Prostate gland (tissue), 2 donors: ENCODE measurements around the gene SIPA1L2. TPM values are rescaled to one million over a fixed set of nuclear protein-coding genes. Genes with fewer than 3 reads are reported as not detected.

Experiments
- DNase-seq: peaks from one replicate; pipeline ENCODE4 v3.0.0-alpha.2; 2019; ENCODE audit warnings: low spot score
- H3K27ac ChIP-seq, 2 donors: fragments of 200-600 bp; sonication (generic); 2 replicates each; pipeline ENCODE4 v1.5.1; 2017 to 2019
- H3K27me3 ChIP-seq: fragments of 200-600 bp; sonication (generic); replicated peaks from 2 replicates; pipeline ENCODE4 v1.5.1; 2019; ENCODE audit not compliant: insufficient read depth
- H3K36me3 ChIP-seq, 2 donors: fragments of 200-600 bp; sonication (generic); 1 replicate in 1 of 2; 2 replicates in 1 of 2; pipeline versions ENCODE4 v1.5.1 to v1.8.1; 2017 to 2019
- H3K4me1 ChIP-seq: fragments of 200-600 bp; sonication (generic); replicated peaks from 2 replicates; pipeline ENCODE4 v1.5.1; 2019
- H3K4me3 ChIP-seq, 2 donors: fragments of 200-600 bp; sonication (generic); 2 replicates each; pipeline ENCODE4 v1.5.1; 2017 to 2019
- H3K9me3 ChIP-seq: fragments of 200-600 bp; sonication (generic); 2 replicates; pipeline ENCODE4 v1.5.1; 2017
- POLR2A ChIP-seq: fragments of 450-650 bp; IDR thresholded peaks from one replicate; pipeline ENCODE4 v1.6.1; 2016; ENCODE audit warnings: antibody characterized with exemption, mild to moderate bottlenecking
- POLR2AphosphoS5 ChIP-seq: sonication (generic); formaldehyde crosslinking; IDR thresholded peaks from one replicate; pipeline ENCODE4 v1.6.1; 2017; ENCODE audit warnings: antibody characterized with exemption
- WGBS: methylation state at CpG from one replicate; pipeline ENCODE4 v1.1.5; 2018; 5-methylcytosine and 5-hydroxymethylcytosine counted together
- intact Hi-C: fragments of 100-400 bp; cut with DNase I; formaldehyde crosslinking; loops from one replicate; pipeline ENCODE4 v1.14.2; 2022
- total RNA-seq, 2 donors: library from RNA; depleted of rRNA; stranded (reverse); fragments of >200 nt; gene quantifications; one replicate each; pipeline ENCODE4 v1.1.0, GENCODE V29; 2016
- TF ChIP-seq, protein P1 (sequence below), 4 experiments: fragments of 200-600 bp in 2 of 4; fragments of 450-650 bp in 2 of 4; sonication (generic) in 2 of 4; IDR thresholded peaks; 1 replicate in 3 of 4; 2 replicates in 1 of 4; pipeline ENCODE4 v1.5.1; 2016 to 2019; ENCODE audit warnings: antibody characterized with exemption in 4 of 4, mild to moderate bottlenecking in 2 of 4, moderate library complexity in 2 of 4

The SIPA1L2 gene
- total RNA-seq, 2 donors from 2014 or later, result 8.1 to 31.5 TPM

DNA sequence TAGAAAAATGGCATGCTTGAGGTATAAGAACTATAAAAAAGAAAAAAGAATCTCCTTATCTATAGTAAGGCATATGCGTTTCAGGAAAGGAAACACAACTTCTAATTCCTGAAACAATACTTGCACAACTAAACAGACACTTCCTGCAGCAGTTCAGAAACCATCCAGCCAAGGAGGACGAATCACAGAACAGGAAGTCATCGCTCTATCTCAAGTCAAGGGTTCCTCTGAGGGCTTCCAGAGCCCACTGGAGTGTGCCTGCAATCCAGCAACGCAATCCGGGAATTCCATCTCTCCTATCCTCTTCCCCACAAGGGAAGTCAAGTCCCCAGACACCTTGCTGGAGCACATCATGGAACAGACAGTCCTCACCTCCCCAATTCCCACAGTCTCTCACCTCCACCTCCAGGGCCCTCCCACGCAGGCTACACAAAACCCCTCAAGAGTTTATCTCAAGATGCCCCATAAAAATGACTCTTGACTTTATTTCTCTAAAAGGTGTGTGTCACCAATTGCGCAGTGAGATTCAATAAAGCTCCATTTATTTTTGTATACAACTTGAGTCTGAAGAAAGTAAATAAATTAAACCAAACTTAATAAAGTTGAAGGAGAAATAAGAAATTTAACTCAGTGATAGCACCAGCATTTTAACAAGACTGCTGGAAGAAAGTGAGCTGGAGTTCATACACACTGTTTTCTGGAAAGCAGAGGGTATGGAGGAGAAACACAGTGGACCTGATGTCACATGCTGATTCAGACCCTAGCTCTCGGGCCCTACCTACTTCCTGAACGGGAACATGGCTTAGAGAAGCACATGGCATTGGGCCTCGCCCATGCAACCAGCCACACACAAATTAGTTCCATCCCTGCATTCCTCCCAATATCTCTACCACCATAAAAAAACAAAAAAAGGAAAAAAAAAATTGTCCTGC is 39.9 kb downstream of the SIPA1L2 start:
- DNase-seq, result no peak
- Histone ChIP-seq H3K4me3 (no peak overlapping the region), H3K9me3 (no peaks in the 10 kb centered on the region), H3K4me1 (no peaks in the 10 kb centered on the region), H3K27ac (no peak overlapping the region), H3K36me3 (no peaks in the 10 kb centered on the region), H3K27me3 (no peaks in the 10 kb centered on the region)
- TF ChIP-seq, protein P1, sequence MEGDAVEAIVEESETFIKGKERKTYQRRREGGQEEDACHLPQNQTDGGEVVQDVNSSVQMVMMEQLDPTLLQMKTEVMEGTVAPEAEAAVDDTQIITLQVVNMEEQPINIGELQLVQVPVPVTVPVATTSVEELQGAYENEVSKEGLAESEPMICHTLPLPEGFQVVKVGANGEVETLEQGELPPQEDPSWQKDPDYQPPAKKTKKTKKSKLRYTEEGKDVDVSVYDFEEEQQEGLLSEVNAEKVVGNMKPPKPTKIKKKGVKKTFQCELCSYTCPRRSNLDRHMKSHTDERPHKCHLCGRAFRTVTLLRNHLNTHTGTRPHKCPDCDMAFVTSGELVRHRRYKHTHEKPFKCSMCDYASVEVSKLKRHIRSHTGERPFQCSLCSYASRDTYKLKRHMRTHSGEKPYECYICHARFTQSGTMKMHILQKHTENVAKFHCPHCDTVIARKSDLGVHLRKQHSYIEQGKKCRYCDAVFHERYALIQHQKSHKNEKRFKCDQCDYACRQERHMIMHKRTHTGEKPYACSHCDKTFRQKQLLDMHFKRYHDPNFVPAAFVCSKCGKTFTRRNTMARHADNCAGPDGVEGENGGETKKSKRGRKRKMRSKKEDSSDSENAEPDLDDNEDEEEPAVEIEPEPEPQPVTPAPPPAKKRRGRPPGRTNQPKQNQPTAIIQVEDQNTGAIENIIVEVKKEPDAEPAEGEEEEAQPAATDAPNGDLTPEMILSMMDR (IDR thresholded peaks at IDR 0.05), result no peak
- TF ChIP-seq POLR2AphosphoS5 (no peak), POLR2A (no peak)
- 80% methylated on average over 10 of the region's 10 CpGs for WGBS
- intact Hi-C loops, result no loop called here

DNA sequence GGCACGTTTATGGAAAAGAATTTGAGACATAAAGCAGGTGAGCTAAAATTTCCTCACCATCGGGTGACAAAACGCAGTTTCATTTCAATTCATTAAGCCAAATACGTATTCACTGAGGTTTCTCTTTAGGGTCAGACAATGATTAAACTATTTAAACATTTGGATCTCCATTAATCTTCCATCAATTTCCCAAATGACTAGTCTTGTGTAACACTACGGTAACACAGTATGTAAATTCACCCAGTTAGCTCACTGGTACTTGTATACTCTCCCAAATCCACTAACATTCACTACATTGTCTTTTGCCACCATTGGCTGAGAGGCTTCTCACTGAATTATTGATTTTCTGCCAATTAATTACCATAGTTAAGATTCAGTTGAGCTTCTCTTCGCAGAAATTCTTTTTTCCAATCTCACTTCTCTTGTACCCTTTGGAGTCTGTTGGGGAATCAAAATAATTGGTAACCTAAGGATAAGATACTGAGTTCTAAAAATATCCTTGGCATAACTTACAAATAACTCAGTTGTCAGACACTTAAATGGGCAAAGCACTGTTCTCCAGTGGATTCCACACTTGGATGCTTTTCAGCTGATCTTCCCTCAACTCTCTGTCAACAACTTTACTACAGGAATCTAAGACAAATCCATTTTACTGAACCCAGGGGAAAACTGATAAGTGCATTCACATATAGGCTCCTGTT is 40.7 kb downstream of the SIPA1L2 start:
- Histone ChIP-seq H3K4me1 (no peaks in the 10 kb centered on the region), H3K4me3 (no peak overlapping the region), H3K27ac (no peak overlapping the region), H3K9me3 (no peaks in the 10 kb centered on the region), H3K27me3 (no peaks in the 10 kb centered on the region), H3K36me3 (no peaks in the 10 kb centered on the region)
- 83% methylated on average over 6 of the region's 6 CpGs for WGBS
- TF ChIP-seq POLR2AphosphoS5 (no peak), POLR2A (no peak)
- TF ChIP-seq, protein P1 (IDR thresholded peaks at IDR 0.05), result no peak
- DNase-seq, result no peak
- intact Hi-C loops, result no loop called here

DNA sequence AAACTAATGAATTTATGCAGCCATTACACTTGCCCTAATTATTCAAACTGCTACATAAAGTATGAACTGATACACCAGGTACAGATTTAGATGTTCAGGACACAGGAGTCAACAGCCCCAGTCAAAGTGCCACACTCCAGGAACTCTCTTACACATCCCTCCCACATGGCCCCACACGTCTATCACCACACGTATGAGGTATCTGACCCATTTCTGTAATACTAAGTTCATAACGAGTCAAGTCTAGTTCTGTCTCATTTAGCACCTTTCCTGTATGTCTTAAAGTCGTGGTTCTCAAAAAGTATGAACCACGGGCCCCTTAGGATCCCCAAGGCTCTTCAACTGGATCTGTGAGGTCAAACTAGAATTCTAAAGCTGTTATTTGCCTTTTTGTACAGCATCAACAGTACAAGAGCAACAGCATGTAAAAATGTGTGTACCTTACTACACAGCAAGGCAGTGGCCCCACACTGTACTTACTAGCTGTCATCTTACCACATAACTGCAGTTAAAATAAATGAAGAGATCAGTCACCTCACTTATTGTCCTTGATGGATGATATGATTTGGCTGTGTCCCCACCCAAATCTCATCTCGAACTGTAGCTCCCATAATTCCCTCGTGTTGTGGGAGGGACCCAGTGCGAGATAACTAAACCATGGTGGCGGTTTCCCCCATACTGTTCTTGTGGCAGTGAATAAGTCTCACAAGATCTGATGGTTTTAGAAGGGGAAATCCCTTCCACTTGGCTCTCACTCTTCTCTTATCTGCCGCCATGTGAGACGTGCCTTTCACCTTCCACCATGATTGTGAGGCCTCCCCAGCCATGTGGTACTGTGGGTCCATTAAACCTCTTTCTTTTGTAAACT is 42.6 kb downstream of the SIPA1L2 start:
- TF ChIP-seq POLR2AphosphoS5, result no peak
- WGBS, result 84% methylated on average over 11 of the region's 11 CpGs

DNA sequence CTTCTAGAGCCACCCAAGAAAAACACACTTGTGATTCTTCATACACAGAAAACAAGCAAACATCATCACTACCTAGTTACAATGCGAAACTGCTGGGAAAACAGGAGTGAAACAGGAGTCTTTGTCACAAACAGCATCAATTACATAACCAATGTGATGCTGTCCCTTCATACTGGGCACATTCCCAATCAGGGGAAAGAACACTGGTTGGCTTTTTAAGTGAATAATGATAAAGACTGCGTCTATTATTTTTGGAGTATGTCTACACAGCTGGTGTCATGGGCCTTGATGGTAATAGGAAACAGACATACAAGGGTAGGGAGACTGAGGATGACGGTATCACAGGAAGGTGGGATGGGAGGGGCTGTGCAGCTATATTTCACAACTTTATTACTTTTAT is 43.3 kb downstream of the SIPA1L2 start:
- Histone ChIP-seq H3K9me3 (no peaks in the 10 kb centered on the region), H3K36me3 (no peaks in the 10 kb centered on the region), H3K4me1 (no peaks in the 10 kb centered on the region), H3K27ac (no peak overlapping the region), H3K27me3 (no peaks in the 10 kb centered on the region), H3K4me3 (no peak overlapping the region)
- TF ChIP-seq, protein P1 (IDR thresholded peaks at IDR 0.05), result no peak
- TF ChIP-seq POLR2AphosphoS5 (no peak), POLR2A (no peak)
- intact Hi-C loops, result no loop called here
- 94% methylated on average over 3 of the region's 3 CpGs for WGBS
- DNase-seq, result no peak

More for the DNA sequence above, 42.6 kb downstream of the SIPA1L2 start:
- no peak for DNase-seq
- intact Hi-C loops, result no loop called here
- Histone ChIP-seq H3K36me3 (no peaks in the 10 kb centered on the region), H3K27ac (no peak overlapping the region), H3K9me3 (no peaks in the 10 kb centered on the region), H3K27me3 (no peaks in the 10 kb centered on the region), H3K4me3 (no peak overlapping the region), H3K4me1 (no peaks in the 10 kb centered on the region)

DNA sequence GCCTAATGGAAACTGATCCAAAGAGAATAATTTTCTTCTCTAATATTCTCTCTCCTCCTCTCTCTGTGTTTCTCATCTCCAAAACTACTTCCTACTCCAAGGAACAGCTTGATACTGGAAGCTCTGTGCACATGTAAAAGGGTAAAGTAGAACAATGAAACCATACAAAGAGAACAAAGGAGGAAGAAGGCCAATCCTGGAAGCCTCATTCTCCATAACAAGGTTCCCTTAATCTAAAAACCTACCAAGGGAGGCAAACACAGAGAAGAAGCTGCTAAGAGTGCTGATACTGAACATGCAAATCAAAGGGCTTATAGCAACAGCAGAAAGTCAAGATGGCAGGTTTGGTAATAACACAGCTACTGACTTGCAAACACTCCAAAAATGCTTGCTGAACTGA is 44.4 kb downstream of the SIPA1L2 start:
- intact Hi-C loops, result no loop called here
- no peaks in the 10 kb centered on the region for H3K9me3 ChIP-seq
- H3K4me3 ChIP-seq, result no peak overlapping the region
- no peak overlapping the region for H3K27ac ChIP-seq
- TF ChIP-seq, protein P1 (IDR thresholded peaks at IDR 0.05), result no peak
- no peak for TF ChIP-seq POLR2AphosphoS5
- TF ChIP-seq POLR2A, result no peak
- no peaks in the 10 kb centered on the region for H3K36me3 ChIP-seq
- no peaks in the 10 kb centered on the region for H3K4me1 ChIP-seq
- no peaks in the 10 kb centered on the region for H3K27me3 ChIP-seq
- no peak for DNase-seq
